HFFc6 (cell line): ENCODE results near the gene F10. TPM values are rescaled to one million over a fixed set of nuclear protein-coding genes. Genes with fewer than 3 reads are reported as not detected.

Experiments used
- DNase-seq: peaks from one replicate; pipeline ENCODE4 v3.0.0-alpha.2; 2018
- H3K27ac Mint-ChIP-seq: 2 replicates; pipeline ENCODE4 v1.8.0; 2020; ENCODE audit warnings: mild to moderate bottlenecking, mixed read lengths
- H3K27me3 Mint-ChIP-seq: 2 replicates; pipeline ENCODE4 v1.8.0; 2021; ENCODE audit warnings: mild to moderate bottlenecking, moderate library complexity, mixed read lengths; ENCODE audit not compliant: insufficient read depth
- H3K36me3 Mint-ChIP-seq: 2 replicates; pipeline ENCODE4 v1.8.0; 2021; ENCODE audit warnings: low read depth, mixed read lengths
- H3K4me1 Mint-ChIP-seq: 2 replicates; pipeline ENCODE4 v1.8.0; 2020; ENCODE audit warnings: low read depth, mixed read lengths
- H3K4me3 Mint-ChIP-seq: 2 replicates; pipeline ENCODE4 v1.8.0; 2020; ENCODE audit warnings: mild to moderate bottlenecking, moderate library complexity, mixed read lengths
- H3K9me3 Mint-ChIP-seq: 2 replicates; pipeline ENCODE4 v1.8.0; 2020; ENCODE audit warnings: mild to moderate bottlenecking, mixed read lengths
- CTCF ChIP-seq: fragments of 200-600 bp; sonication (generic); IDR thresholded peaks from 2 replicates; pipeline ENCODE4 v1.5.0; 2021; ENCODE audit warnings: antibody characterized with exemption, mild to moderate bottlenecking
- total RNA-seq, 6 experiments: library from RNA; stranded (reverse); fragmentation: NEBNext Ultra II Directional; extraction: Animal tissue kit (Norgen Biotek cat#: 25700); gene quantifications; 2 replicates in 1 of 6; 3 replicates in 5 of 6; pipeline ENCODE4 v1.2.3, GENCODE V29; 2021

The F10 gene
- total RNA-seq, 6 experiments from 2014 or later = 10.2 to 21.3 (median 10.8) TPM

- Mint-ChIP-seq H3K4me3 (no peak overlapping the region), H3K9me3 (no peaks in the 10 kb centered on the region), H3K27me3 (peaks cover 8% of the 10 kb centered on the region), H3K27ac (no peak overlapping the region), H3K4me1 (peaks cover 17% of the 10 kb centered on the region), H3K36me3 (peaks cover 61% of the 10 kb centered on the region)
- no peak for DNase-seq
- TF ChIP-seq CTCF = no peak
Measured at GRCh38 chr13:113166681-113167080, 44.1 kb downstream of the F10 start.

- no peak for DNase-seq
- no peak overlapping the region for H3K27ac Mint-ChIP-seq
- peaks cover 63% of the 10 kb centered on the region for H3K36me3 Mint-ChIP-seq
- peaks cover 8% of the 10 kb centered on the region for H3K27me3 Mint-ChIP-seq
- H3K4me3 Mint-ChIP-seq = no peak overlapping the region
- no peaks in the 10 kb centered on the region for H3K9me3 Mint-ChIP-seq
- peaks cover 17% of the 10 kb centered on the region for H3K4me1 Mint-ChIP-seq
- TF ChIP-seq CTCF = no peak
Measured at GRCh38 chr13:113167155-113167554, 44.6 kb downstream of the F10 start.

GRCh38 chr13:113167575-113167974, 45.0 kb downstream of the F10 start:
- no peak for DNase-seq
- Mint-ChIP-seq H3K27me3 (peaks cover 8% of the 10 kb centered on the region), H3K36me3 (peaks cover 66% of the 10 kb centered on the region), H3K9me3 (no peaks in the 10 kb centered on the region), H3K27ac (no peak overlapping the region), H3K4me1 (peaks cover 17% of the 10 kb centered on the region), H3K4me3 (no peak overlapping the region)
- no peak for TF ChIP-seq CTCF

GRCh38 chr13:113168211-113168610, 45.6 kb downstream of the F10 start:
- H3K36me3 Mint-ChIP-seq = peaks cover 71% of the 10 kb centered on the region
- no peak overlapping the region for H3K4me3 Mint-ChIP-seq
- no peak overlapping the region for H3K27ac Mint-ChIP-seq
- no peaks in the 10 kb centered on the region for H3K9me3 Mint-ChIP-seq
- peaks cover 8% of the 10 kb centered on the region for H3K27me3 Mint-ChIP-seq
- no peak for TF ChIP-seq CTCF
- peaks cover 21% of the 10 kb centered on the region for H3K4me1 Mint-ChIP-seq
- DNase-seq = no peak

GRCh38 chr13:113169277-113170272, 47.0 kb downstream of the F10 start:
- H3K27ac Mint-ChIP-seq = no peak overlapping the region
- TF ChIP-seq CTCF = no peak
- no peak overlapping the region for H3K4me3 Mint-ChIP-seq
- peaks cover 22% of the 10 kb centered on the region for H3K4me1 Mint-ChIP-seq
- H3K27me3 Mint-ChIP-seq = peaks cover 4% of the 10 kb centered on the region; the same call in 1 of the 2 replicates
- no peaks in the 10 kb centered on the region for H3K9me3 Mint-ChIP-seq
- DNase-seq = no peak
- peaks cover 73% of the 10 kb centered on the region for H3K36me3 Mint-ChIP-seq
